Measurements from ENCODE around the gene MAP3K20. TPM values are rescaled to one million over a fixed set of nuclear protein-coding genes. Genes with fewer than 3 reads are reported as not detected.

Gene MAP3K20
- total RNA-seq, 4 donors from 2014 or later: 24.7 to 40.2 (median 33.8) TPM

DNA sequence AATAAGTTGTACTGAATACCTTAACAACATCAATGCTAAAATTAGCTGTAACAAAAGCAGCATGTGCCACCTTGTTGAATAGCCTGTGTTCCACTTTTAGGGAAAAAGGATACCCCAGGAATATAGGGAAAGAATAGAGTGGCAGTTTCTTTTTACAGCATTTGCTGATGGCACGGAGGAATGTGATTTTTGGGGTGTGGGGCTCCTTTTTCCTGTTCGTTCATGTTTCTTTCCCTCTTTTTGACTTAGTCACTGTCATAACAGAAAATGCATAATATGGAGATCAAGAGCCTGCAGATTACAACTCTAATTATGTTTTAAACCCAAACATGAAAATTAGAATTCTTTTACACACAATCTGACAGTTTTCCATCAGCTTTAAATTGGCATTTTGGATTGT is 60.4 kb downstream of the MAP3K20 start:
- Histone ChIP-seq H3K36me3 (no peaks in the 10 kb centered on the region), H3K27me3 (no peaks in the 10 kb centered on the region), H3K27ac (no peak overlapping the region), H3K9me3 (no peaks in the 10 kb centered on the region), H3K4me1 (peaks cover 0 to 12% (median 0%) of the 10 kb centered on the region in 4 donors), H3K4me3 (no peak overlapping the region)
- WGBS, 2 donors (ENCODE audit: low coverage in 1 of 2): 73 to 100% methylated on average over 2 of the region's 2 CpGs
- TF ChIP-seq, protein P1, sequence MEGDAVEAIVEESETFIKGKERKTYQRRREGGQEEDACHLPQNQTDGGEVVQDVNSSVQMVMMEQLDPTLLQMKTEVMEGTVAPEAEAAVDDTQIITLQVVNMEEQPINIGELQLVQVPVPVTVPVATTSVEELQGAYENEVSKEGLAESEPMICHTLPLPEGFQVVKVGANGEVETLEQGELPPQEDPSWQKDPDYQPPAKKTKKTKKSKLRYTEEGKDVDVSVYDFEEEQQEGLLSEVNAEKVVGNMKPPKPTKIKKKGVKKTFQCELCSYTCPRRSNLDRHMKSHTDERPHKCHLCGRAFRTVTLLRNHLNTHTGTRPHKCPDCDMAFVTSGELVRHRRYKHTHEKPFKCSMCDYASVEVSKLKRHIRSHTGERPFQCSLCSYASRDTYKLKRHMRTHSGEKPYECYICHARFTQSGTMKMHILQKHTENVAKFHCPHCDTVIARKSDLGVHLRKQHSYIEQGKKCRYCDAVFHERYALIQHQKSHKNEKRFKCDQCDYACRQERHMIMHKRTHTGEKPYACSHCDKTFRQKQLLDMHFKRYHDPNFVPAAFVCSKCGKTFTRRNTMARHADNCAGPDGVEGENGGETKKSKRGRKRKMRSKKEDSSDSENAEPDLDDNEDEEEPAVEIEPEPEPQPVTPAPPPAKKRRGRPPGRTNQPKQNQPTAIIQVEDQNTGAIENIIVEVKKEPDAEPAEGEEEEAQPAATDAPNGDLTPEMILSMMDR (IDR thresholded peaks at IDR 0.05): no peak
- TF ChIP-seq POLR2AphosphoS5 (IDR thresholded peaks at IDR 0.05) (no peak), EP300 (IDR thresholded peaks at IDR 0.05; ENCODE audit: low read depth) (no peak), POLR2A (IDR thresholded peaks at IDR 0.05) (no peak)
- in situ Hi-C loops (cut with MboI; ENCODE audit: low pct_ligation_motif_present in 1 of 4, low pct_unique_long_range_greater_than_20kb in 1 of 4, low sequenced_read_pairs in 3 of 4): no loop called here
- intact Hi-C loops (cut with DNase I; ENCODE audit: low total_unique reads): no loop called here
- DNase-seq: no peak

GRCh38 chr2:173136599-173136998 is 61.0 kb downstream of the MAP3K20 start:
- in situ Hi-C loops (cut with MboI; ENCODE audit: low pct_ligation_motif_present in 1 of 4, low pct_unique_long_range_greater_than_20kb in 1 of 4, low sequenced_read_pairs in 3 of 4) (no loop called here), intact Hi-C loops (cut with DNase I; ENCODE audit: low total_unique reads) (no loop called here)
- H3K27me3 ChIP-seq: no peaks in the 10 kb centered on the region
- H3K4me3 ChIP-seq: no peak overlapping the region
- H3K36me3 ChIP-seq: no peaks in the 10 kb centered on the region
- H3K27ac ChIP-seq: no peak overlapping the region
- peaks cover 0 to 12% (median 0%) of the 10 kb centered on the region in 4 donors for H3K4me1 ChIP-seq
- no peak for DNase-seq
- TF ChIP-seq, protein P1 (IDR thresholded peaks at IDR 0.05): no peak
- TF ChIP-seq POLR2A (IDR thresholded peaks at IDR 0.05) (no peak), EP300 (IDR thresholded peaks at IDR 0.05; ENCODE audit: low read depth) (no peak), POLR2AphosphoS5 (IDR thresholded peaks at IDR 0.05) (no peak)
- H3K9me3 ChIP-seq: no peaks in the 10 kb centered on the region
- WGBS, 2 donors (ENCODE audit: low coverage in 1 of 2): 79 to 84% methylated on average over 2 of the region's 2 CpGs

DNA sequence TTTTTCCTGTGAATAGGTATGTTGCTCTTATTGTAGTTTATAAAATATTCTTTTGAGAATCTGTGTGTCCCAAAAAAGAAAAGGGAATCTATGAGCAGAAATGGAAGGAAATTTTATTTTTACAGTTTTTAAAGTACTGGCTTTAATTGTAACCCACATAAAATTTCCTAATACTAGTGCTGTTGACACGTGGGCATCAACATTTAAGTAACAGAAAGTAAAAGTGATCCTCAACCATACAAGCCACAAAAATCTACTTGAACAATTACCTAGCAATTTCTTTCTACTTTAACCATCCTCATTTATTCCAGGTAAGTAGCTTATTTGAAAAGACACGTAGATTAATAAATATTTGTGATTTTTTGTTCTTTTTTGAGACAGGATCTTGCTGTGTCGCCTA is 62.0 kb downstream of the MAP3K20 start:
- Histone ChIP-seq H3K36me3 (no peaks in the 10 kb centered on the region), H3K9me3 (no peaks in the 10 kb centered on the region), H3K27me3 (no peaks in the 10 kb centered on the region), H3K27ac (no peak overlapping the region), H3K4me3 (no peak overlapping the region), H3K4me1 (peaks cover 0 to 12% (median 0%) of the 10 kb centered on the region in 4 donors)
- in situ Hi-C loops (cut with MboI; ENCODE audit: low pct_ligation_motif_present in 1 of 4, low pct_unique_long_range_greater_than_20kb in 1 of 4, low sequenced_read_pairs in 3 of 4) (no loop called here), intact Hi-C loops (cut with DNase I; ENCODE audit: low total_unique reads) (no loop called here)
- TF ChIP-seq POLR2A (IDR thresholded peaks at IDR 0.05): no peak
- TF ChIP-seq POLR2AphosphoS5 (IDR thresholded peaks at IDR 0.05): no peak
- TF ChIP-seq, protein P1 (IDR thresholded peaks at IDR 0.05): no peak
- no peak for TF ChIP-seq EP300 (IDR thresholded peaks at IDR 0.05; ENCODE audit: low read depth)
- WGBS, 2 donors (ENCODE audit: low coverage in 1 of 2): 33 to 79% methylated on average over 1 to 3 of the region's 3 CpGs
- DNase-seq: no peak

GRCh38 chr2:173138962-173139361 is 63.3 kb downstream of the MAP3K20 start:
- WGBS, 2 donors (ENCODE audit: low coverage in 1 of 2): 74 to 83% methylated on average over 3 of the region's 3 CpGs
- no peak overlapping the region for H3K27ac ChIP-seq
- H3K36me3 ChIP-seq: no peaks in the 10 kb centered on the region
- no peaks in the 10 kb centered on the region for H3K9me3 ChIP-seq
- H3K4me1 ChIP-seq: peaks cover 0 to 7% (median 0%) of the 10 kb centered on the region in 4 donors
- intact Hi-C loops (cut with DNase I; ENCODE audit: low total_unique reads): no loop called here
- no peak for DNase-seq
- in situ Hi-C loops (cut with MboI; ENCODE audit: low pct_ligation_motif_present in 1 of 4, low pct_unique_long_range_greater_than_20kb in 1 of 4, low sequenced_read_pairs in 3 of 4): no loop called here
- no peaks in the 10 kb centered on the region for H3K27me3 ChIP-seq
- no peak overlapping the region for H3K4me3 ChIP-seq
- TF ChIP-seq EP300 (IDR thresholded peaks at IDR 0.05; ENCODE audit: low read depth) (no peak), POLR2AphosphoS5 (IDR thresholded peaks at IDR 0.05) (no peak), POLR2A (IDR thresholded peaks at IDR 0.05) (no peak)
- TF ChIP-seq, protein P1 (IDR thresholded peaks at IDR 0.05): no peak

All from transverse colon (tissue), 4 donors.